A549 (cell line): ENCODE results near the gene KIR2DL1. TPM values are rescaled to one million over a fixed set of nuclear protein-coding genes. Genes with fewer than 3 reads are reported as not detected.

ENCODE experiments used
- polyA plus RNA-seq, 4 experiments: library from polyadenylated mRNA; depleted of rRNA in 3 of 4; stranded (reverse); fragments of >200 nt; fragmentation: RNase III in 1 of 4; extraction: RNeasy Plus Mini Kit Qiagen cat#74134 plus additional on column Dnase treatment in 1 of 4; gene quantifications; 2 replicates in 3 of 4; 3 replicates in 1 of 4; pipeline ENCODE4 v1.2.3, GENCODE V29; 2011 to 2017
- small RNA-seq, 6 experiments: library from RNA; depleted of rRNA; stranded (forward); fragments of <200 nt; gene quantifications; one replicate each; pipeline ENCODE3, GENCODE V24; 2012

KIR2DL1 gene
- polyA plus RNA-seq, 2 of the 4 experiments (the other 2 are of a cell fraction), result not detected

Small RNA genes lying within 50 kb of the gene (small RNA-seq; reads per million reads assigned to genes)
- 0 reads per million in 6 experiments for gene KIR3DP1

Other genes with a start within 250 kb of the KIR2DL1 start
- gene LILRA2, start 196.0 kb upstream of the KIR2DL1 start, polyA plus RNA-seq (2011; rRNA removed), result not detected in 2 replicates
- gene LILRA2, start 196.0 kb upstream of the KIR2DL1 start, polyA plus RNA-seq (2017; fragmentation: RNase III; extraction: RNeasy Plus Mini Kit Qiagen cat#74134 plus additional on column Dnase treatment), result not detected in 3 replicates
- gene LILRA1, start 176.2 kb upstream of the KIR2DL1 start, polyA plus RNA-seq (2011; rRNA removed), result not detected in 2 replicates
- not detected in 3 replicates for gene LILRA1, start 176.2 kb upstream of the KIR2DL1 start, polyA plus RNA-seq (2017; fragmentation: RNase III; extraction: RNeasy Plus Mini Kit Qiagen cat#74134 plus additional on column Dnase treatment)
- not detected in 2 replicates for gene LILRB1, start 139.3 kb upstream of the KIR2DL1 start, polyA plus RNA-seq (2011; rRNA removed)
- gene LILRB1, start 139.3 kb upstream of the KIR2DL1 start, polyA plus RNA-seq (2017; fragmentation: RNase III; extraction: RNeasy Plus Mini Kit Qiagen cat#74134 plus additional on column Dnase treatment), result not detected in 3 replicates
- gene LILRB4, start 106.8 kb upstream of the KIR2DL1 start, polyA plus RNA-seq (2011; rRNA removed), result not detected in 2 replicates
- not detected in 3 replicates for gene LILRB4, start 106.8 kb upstream of the KIR2DL1 start, polyA plus RNA-seq (2017; fragmentation: RNase III; extraction: RNeasy Plus Mini Kit Qiagen cat#74134 plus additional on column Dnase treatment)
- gene KIR3DL3, start 45.4 kb upstream of the KIR2DL1 start, polyA plus RNA-seq (2011; rRNA removed), result not detected in 2 replicates
- gene KIR3DL3, start 45.4 kb upstream of the KIR2DL1 start, polyA plus RNA-seq (2017; fragmentation: RNase III; extraction: RNeasy Plus Mini Kit Qiagen cat#74134 plus additional on column Dnase treatment), result not detected in 3 replicates
- not detected in 2 replicates for gene KIR2DL3, start 31.3 kb upstream of the KIR2DL1 start, polyA plus RNA-seq (2011; rRNA removed)
- gene KIR2DL3, start 31.3 kb upstream of the KIR2DL1 start, polyA plus RNA-seq (2017; fragmentation: RNase III; extraction: RNeasy Plus Mini Kit Qiagen cat#74134 plus additional on column Dnase treatment), result not detected in 3 replicates
- not detected in 2 replicates for gene KIR2DL4, start 33.8 kb downstream of the KIR2DL1 start, polyA plus RNA-seq (2011; rRNA removed)
- not detected in 3 replicates for gene KIR2DL4, start 33.8 kb downstream of the KIR2DL1 start, polyA plus RNA-seq (2017; fragmentation: RNase III; extraction: RNeasy Plus Mini Kit Qiagen cat#74134 plus additional on column Dnase treatment)
- not detected in 2 replicates for gene KIR3DL1, start 46.7 kb downstream of the KIR2DL1 start, polyA plus RNA-seq (2011; rRNA removed)
- gene KIR3DL1, start 46.7 kb downstream of the KIR2DL1 start, polyA plus RNA-seq (2017; fragmentation: RNase III; extraction: RNeasy Plus Mini Kit Qiagen cat#74134 plus additional on column Dnase treatment), result not detected in 3 replicates
- not detected in 2 replicates for gene KIR2DS4, start 62.9 kb downstream of the KIR2DL1 start, polyA plus RNA-seq (2011; rRNA removed)
- not detected in 3 replicates for gene KIR2DS4, start 62.9 kb downstream of the KIR2DL1 start, polyA plus RNA-seq (2017; fragmentation: RNase III; extraction: RNeasy Plus Mini Kit Qiagen cat#74134 plus additional on column Dnase treatment)
- not detected in 2 replicates for gene KIR3DL2, start 80.7 kb downstream of the KIR2DL1 start, polyA plus RNA-seq (2011; rRNA removed)
- not detected in 3 replicates for gene KIR3DL2, start 80.7 kb downstream of the KIR2DL1 start, polyA plus RNA-seq (2017; fragmentation: RNase III; extraction: RNeasy Plus Mini Kit Qiagen cat#74134 plus additional on column Dnase treatment)
- not detected in 2 replicates for gene FCAR, start 104.4 kb downstream of the KIR2DL1 start, polyA plus RNA-seq (2011; rRNA removed)
- gene FCAR, start 104.4 kb downstream of the KIR2DL1 start, polyA plus RNA-seq (2017; fragmentation: RNase III; extraction: RNeasy Plus Mini Kit Qiagen cat#74134 plus additional on column Dnase treatment), result not detected in 3 replicates
- not detected in 2 replicates for gene NCR1, start 136.4 kb downstream of the KIR2DL1 start, polyA plus RNA-seq (2011; rRNA removed)
- not detected in 3 replicates for gene NCR1, start 136.4 kb downstream of the KIR2DL1 start, polyA plus RNA-seq (2017; fragmentation: RNase III; extraction: RNeasy Plus Mini Kit Qiagen cat#74134 plus additional on column Dnase treatment)
- not detected in 2 replicates for gene NLRP7, start 177.7 kb downstream of the KIR2DL1 start, polyA plus RNA-seq (2011; rRNA removed)
- not detected in 3 replicates for gene NLRP7, start 177.7 kb downstream of the KIR2DL1 start, polyA plus RNA-seq (2017; fragmentation: RNase III; extraction: RNeasy Plus Mini Kit Qiagen cat#74134 plus additional on column Dnase treatment)
- gene NLRP2, start 196.6 kb downstream of the KIR2DL1 start, polyA plus RNA-seq (2011; rRNA removed), result 53.3 and 83.2 TPM in 2 replicates
- gene NLRP2, start 196.6 kb downstream of the KIR2DL1 start, polyA plus RNA-seq (2017; fragmentation: RNase III; extraction: RNeasy Plus Mini Kit Qiagen cat#74134 plus additional on column Dnase treatment), result 37.2 to 40.8 TPM (median 38.8 TPM) in 3 replicates